ENCODE data around the gene SP110. TPM values are rescaled to one million over a fixed set of nuclear protein-coding genes. Genes with fewer than 3 reads are reported as not detected.

SP110 gene
- total and polyA plus RNA-seq, 7 donors: 3.4 to 15.9 (median 7.2) TPM

- no peak for ATAC-seq
- Histone ChIP-seq H3K4me1 (no peaks in the 10 kb centered on the region), H3K9me3 (no peaks in the 10 kb centered on the region), H3K36me3 (ENCODE audit: insufficient read depth in 1 of 2, low read depth in 1 of 2) (peaks cover 3 to 58% of the 10 kb centered on the region in 2 donors), H3K27ac (no peak overlapping the region), H3K4me3 (no peak overlapping the region), H3K27me3 (ENCODE audit: insufficient read depth in 3 of 3, low read length in 2 of 3) (no peaks in the 10 kb centered on the region)
- no peak for TF ChIP-seq CTCF (IDR thresholded peaks at IDR 0.05)
- no peak for DNase-seq
- intact Hi-C loops (cut with DNase I): no loop called here
- 79 to 87% (median 86%) methylated on average over 7 of the region's 7 CpGs for WGBS, 3 donors
These were observed 39.9 kb downstream of the SP110 start for GRCh38 chr2:230179907-230180306.

- Histone ChIP-seq H3K36me3 (ENCODE audit: insufficient read depth in 1 of 2, low read depth in 1 of 2) (peaks cover 3 to 60% of the 10 kb centered on the region in 2 donors), H3K27me3 (ENCODE audit: insufficient read depth in 3 of 3, low read length in 2 of 3) (no peaks in the 10 kb centered on the region), H3K4me1 (no peaks in the 10 kb centered on the region), H3K4me3 (no peak overlapping the region), H3K9me3 (no peaks in the 10 kb centered on the region), H3K27ac (no peak overlapping the region)
- intact Hi-C loops (cut with DNase I): no loop called here
- WGBS, 3 donors: 77 to 87% (median 86%) methylated on average over 7 of the region's 7 CpGs
- DNase-seq (no peak), ATAC-seq (no peak)
- no peak for TF ChIP-seq CTCF (IDR thresholded peaks at IDR 0.05)
These were observed 41.0 kb downstream of the SP110 start for GRCh38 chr2:230178546-230179485.

- ATAC-seq: no peak
- no peak for DNase-seq
- Histone ChIP-seq H3K4me3 (no peak overlapping the region), H3K9me3 (no peaks in the 10 kb centered on the region), H3K36me3 (ENCODE audit: insufficient read depth in 1 of 2, low read depth in 1 of 2) (peaks cover 0 to 49% of the 10 kb centered on the region in 2 donors), H3K27me3 (ENCODE audit: insufficient read depth in 3 of 3, low read length in 2 of 3) (no peaks in the 10 kb centered on the region), H3K27ac (no peak overlapping the region), H3K4me1 (no peaks in the 10 kb centered on the region)
- no peak for TF ChIP-seq CTCF (IDR thresholded peaks at IDR 0.05)
- intact Hi-C loops (cut with DNase I): no loop called here
- WGBS, 3 donors: 73 to 81% (median 76%) methylated on average over 3 of the region's 3 CpGs
These were observed 42.8 kb downstream of the SP110 start for GRCh38 chr2:230176996-230177395.

- Histone ChIP-seq H3K27ac (no peak overlapping the region), H3K4me1 (no peaks in the 10 kb centered on the region), H3K4me3 (no peak overlapping the region), H3K27me3 (ENCODE audit: insufficient read depth in 3 of 3, low read length in 2 of 3) (no peaks in the 10 kb centered on the region), H3K36me3 (ENCODE audit: insufficient read depth in 1 of 2, low read depth in 1 of 2) (peaks cover 0 to 35% of the 10 kb centered on the region in 2 donors), H3K9me3 (no peaks in the 10 kb centered on the region)
- intact Hi-C loops (cut with DNase I): no loop called here
- WGBS, 3 donors: 90 to 94% (median 93%) methylated on average over 7 of the region's 7 CpGs
- DNase-seq (no peak), ATAC-seq (no peak)
- TF ChIP-seq CTCF (IDR thresholded peaks at IDR 0.05): no peak
These were observed 45.3 kb downstream of the SP110 start for GRCh38 chr2:230174466-230174865.

Measured in psoas muscle (tissue), 8 donors.